ENCODE measurements around the gene YWHAG.

GRCh38 chr7:76336094-76336493, 22.7 kb downstream of the YWHAG start:
- TF ChIP-seq YY1 (IDR thresholded peaks at IDR 0.05; ENCODE audit: insufficient read depth, insufficient read length) (no peak), SUZ12 (IDR thresholded peaks at IDR 0.05; ENCODE audit: extremely low read depth, insufficient read depth, insufficient read length) (no peak), ZNF274 (IDR thresholded peaks at IDR 0.05; ENCODE audit: low read depth, low read length) (no peak)
